IPS DF 6.9 (cell line): ENCODE measurements around the gene PAPOLG.

Experiments used
- DNase-seq: peaks from one replicate; pipeline ENCODE4 v3.0.0-alpha.2; 2013; ENCODE audit warnings: low read depth, low spot score
- H3K27ac ChIP-seq: one replicate; pipeline ENCODE4 v1.5.1; 2013; ENCODE audit warnings: low read length, control low read depth
- H3K27me3 ChIP-seq: 2 replicates; pipeline ENCODE4 v1.6.1; 2013; ENCODE audit warnings: mild to moderate bottlenecking, low read length; ENCODE audit not compliant: control insufficient read depth, insufficient read depth
- H3K36me3 ChIP-seq: 2 replicates; pipeline ENCODE4 v1.6.1; 2013; ENCODE audit warnings: low read length; ENCODE audit not compliant: control insufficient read depth, insufficient read depth
- H3K4me1 ChIP-seq: 2 replicates; pipeline ENCODE4 v1.6.1; 2013; ENCODE audit warnings: low read length; ENCODE audit not compliant: control insufficient read depth, insufficient read depth
- H3K4me3 ChIP-seq: 2 replicates; pipeline ENCODE4 v1.5.1; 2013; ENCODE audit warnings: mild to moderate bottlenecking, low read length
- H3K9me3 ChIP-seq: 2 replicates; pipeline ENCODE4 v1.6.1; 2013; ENCODE audit warnings: low read length, inconsistent platforms; ENCODE audit not compliant: control insufficient read depth, insufficient read depth
- WGBS: extraction: QIAGEN DNeasy Blood & Tissue Kit; methylation state at CpG from one replicate; pipeline ENCODE4 v1.1.7; 2013; ENCODE audit warnings: mixed read lengths, missing lambda C conversion rate; ENCODE audit not compliant: insufficient read length, insufficient coverage; 5-methylcytosine and 5-hydroxymethylcytosine counted together

Gene PAPOLG

DNA sequence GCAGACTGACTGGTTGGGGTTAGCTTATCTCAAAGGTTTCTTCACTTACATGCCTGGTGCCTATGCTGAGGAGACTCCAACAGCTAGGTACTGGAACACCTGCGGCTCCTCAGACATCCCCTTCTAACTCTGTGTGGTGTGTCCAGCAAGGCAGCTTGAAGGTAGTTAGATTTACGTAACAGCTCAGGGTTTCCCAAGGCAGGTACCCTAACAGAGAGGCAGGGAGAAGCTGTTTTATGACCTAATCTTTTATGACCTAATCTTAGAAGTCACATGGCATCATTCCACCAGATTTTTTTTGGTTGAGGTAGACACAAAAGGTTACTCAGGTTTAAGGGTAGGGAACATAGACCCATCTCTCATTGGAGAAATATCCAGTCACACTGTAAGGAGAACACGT lies 17.4 kb upstream of the PAPOLG start:
- Histone ChIP-seq H3K36me3 (no peaks in the 10 kb centered on the region), H3K27ac (no peak overlapping the region), H3K4me3 (no peak overlapping the region), H3K9me3 (no peaks in the 10 kb centered on the region), H3K4me1 (peaks cover 1% of the 10 kb centered on the region; the same call in 1 of the 2 replicates), H3K27me3 (peaks cover 6% of the 10 kb centered on the region; the same call in 1 of the 2 replicates)
- WGBS, result no CpG with 5 or more reads among the region's 3 CpGs
- DNase-seq, result no peak

DNA sequence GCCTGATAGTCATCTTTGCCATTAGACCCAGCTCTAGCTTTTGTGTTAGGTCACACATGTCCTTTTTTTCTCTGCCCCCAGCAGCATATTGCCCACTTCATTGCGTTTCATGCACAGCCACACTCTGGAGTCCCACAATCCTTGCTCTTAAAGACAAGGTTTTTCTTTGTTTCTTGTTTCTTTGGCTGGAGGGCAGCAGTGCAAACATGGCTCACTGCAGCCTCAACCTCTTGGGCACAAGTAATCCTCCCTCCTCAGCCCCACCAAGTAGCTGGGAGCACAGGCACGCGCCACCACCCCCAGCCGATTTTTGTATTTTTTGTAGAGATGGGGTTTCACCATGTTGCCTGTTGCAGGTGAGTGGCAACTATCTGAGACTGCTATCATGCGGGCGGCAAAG lies 16.9 kb upstream of the PAPOLG start:
- H3K27me3 ChIP-seq, result peaks cover 6% of the 10 kb centered on the region; the same call in 1 of the 2 replicates
- no peaks in the 10 kb centered on the region for H3K9me3 ChIP-seq
- WGBS, result no CpG with 5 or more reads among the region's 6 CpGs
- peaks cover 1% of the 10 kb centered on the region; the same call in 1 of the 2 replicates for H3K4me1 ChIP-seq
- no peaks in the 10 kb centered on the region for H3K36me3 ChIP-seq
- H3K4me3 ChIP-seq, result no peak overlapping the region
- DNase-seq, result no peak
- H3K27ac ChIP-seq, result no peak overlapping the region

DNA sequence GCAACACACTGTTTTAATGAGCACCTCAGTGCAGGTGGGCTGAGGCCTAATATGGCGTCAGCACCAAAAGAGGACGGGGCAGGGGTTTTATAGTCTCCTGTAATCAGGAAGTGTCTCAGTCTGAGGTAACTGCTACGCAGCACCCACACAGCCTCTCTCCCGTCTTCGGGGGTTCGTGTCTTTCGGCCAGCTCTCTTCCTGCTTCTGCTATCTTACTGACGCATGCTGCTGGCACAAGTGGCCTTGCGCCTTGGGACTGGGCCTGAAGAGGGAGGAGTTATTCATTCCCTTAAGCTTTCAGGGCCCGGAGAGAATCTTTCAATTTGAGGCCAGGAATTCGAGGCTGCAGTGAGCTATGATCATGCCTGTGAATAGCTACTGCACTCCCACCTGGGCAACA lies 14.5 kb upstream of the PAPOLG start:
- no peaks in the 10 kb centered on the region; the same call in 1 of the 2 replicates for H3K27me3 ChIP-seq
- WGBS, result no CpG with 5 or more reads among the region's 11 CpGs
- H3K9me3 ChIP-seq, result no peaks in the 10 kb centered on the region
- no peak for DNase-seq
- H3K27ac ChIP-seq, result no peak overlapping the region
- no peaks in the 10 kb centered on the region for H3K36me3 ChIP-seq
- no peak overlapping the region for H3K4me3 ChIP-seq
- H3K4me1 ChIP-seq, result peaks cover 3% of the 10 kb centered on the region

DNA sequence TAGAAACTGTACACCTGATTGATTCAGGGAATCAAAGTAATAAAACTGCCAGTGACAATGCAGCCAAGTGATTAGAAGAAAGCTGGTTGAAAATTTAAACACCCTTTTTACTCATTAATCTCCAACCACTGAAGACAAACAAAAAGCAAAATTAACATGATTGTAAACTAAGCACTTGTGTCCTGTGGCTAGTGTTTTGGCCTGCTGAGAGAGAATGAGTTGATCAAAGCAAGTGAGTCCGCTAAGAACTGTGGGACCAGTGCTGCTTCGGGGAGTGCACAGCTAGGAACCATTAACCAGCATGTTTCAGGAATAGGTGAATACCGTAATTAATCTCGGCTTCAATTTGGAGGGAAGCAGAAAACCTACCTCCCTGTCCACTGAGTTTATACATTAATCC lies 13.6 kb upstream of the PAPOLG start:
- H3K4me1 ChIP-seq, result peaks cover 3% of the 10 kb centered on the region
- no CpG with 5 or more reads among the region's 4 CpGs for WGBS
- H3K4me3 ChIP-seq, result no peak overlapping the region
- H3K36me3 ChIP-seq, result no peaks in the 10 kb centered on the region
- no peaks in the 10 kb centered on the region for H3K9me3 ChIP-seq
- H3K27me3 ChIP-seq, result no peaks in the 10 kb centered on the region; the same call in 1 of the 2 replicates
- no peak for DNase-seq
- no peak overlapping the region for H3K27ac ChIP-seq

DNA sequence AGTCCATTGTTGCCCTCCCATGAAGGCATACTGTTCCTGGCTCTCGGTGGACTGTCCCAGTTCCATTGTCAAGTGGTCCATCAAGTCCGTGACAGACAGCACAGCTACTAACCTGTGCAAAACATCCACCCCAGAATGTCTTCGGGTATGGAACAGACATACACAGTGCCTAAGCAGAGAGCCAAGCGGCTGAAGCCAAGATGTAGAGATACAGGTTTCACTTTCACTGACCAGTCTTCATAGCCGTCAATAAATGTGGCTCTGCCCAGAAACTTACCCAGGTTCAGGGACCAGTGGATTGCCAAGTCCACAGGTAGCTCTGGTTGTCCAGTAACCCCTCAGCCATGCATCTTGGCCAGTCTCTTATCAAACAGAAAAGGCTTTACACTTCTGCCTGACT lies 10.7 kb upstream of the PAPOLG start:
- DNase-seq, result no peak
- Histone ChIP-seq H3K27me3 (no peaks in the 10 kb centered on the region; the same call in 1 of the 2 replicates), H3K4me1 (peaks cover 3% of the 10 kb centered on the region), H3K36me3 (no peaks in the 10 kb centered on the region), H3K4me3 (no peak overlapping the region), H3K9me3 (no peaks in the 10 kb centered on the region), H3K27ac (no peak overlapping the region)
- whole genome bisulfite sequencing, result no CpG with 5 or more reads among the region's 5 CpGs

DNA sequence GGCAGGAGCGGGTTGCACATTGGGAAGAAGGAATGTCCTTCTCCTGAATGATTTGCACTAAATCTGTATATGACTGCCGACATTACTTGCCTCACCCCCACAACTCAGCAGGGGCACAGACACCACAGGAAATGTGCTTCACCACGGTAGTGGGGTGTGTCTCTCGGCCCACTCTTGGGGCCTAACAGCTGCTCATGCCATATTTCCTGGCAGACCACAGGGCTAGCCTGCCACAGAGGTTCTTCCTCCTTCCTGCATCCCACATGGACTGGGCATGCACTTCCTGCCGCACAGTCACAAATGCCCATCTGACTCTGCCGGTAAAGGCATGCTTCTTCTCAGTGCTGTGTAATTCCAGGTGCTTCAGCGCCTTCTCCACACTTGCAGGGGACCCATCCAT lies 10.3 kb upstream of the PAPOLG start:
- WGBS, result no CpG with 5 or more reads among the region's 7 CpGs
- DNase-seq, result no peak
- no peaks in the 10 kb centered on the region; the same call in 1 of the 2 replicates for H3K27me3 ChIP-seq
- no peaks in the 10 kb centered on the region for H3K9me3 ChIP-seq
- H3K36me3 ChIP-seq, result no peaks in the 10 kb centered on the region
- peaks cover 3% of the 10 kb centered on the region for H3K4me1 ChIP-seq
- H3K27ac ChIP-seq, result no peak overlapping the region
- H3K4me3 ChIP-seq, result no peak overlapping the region

DNA sequence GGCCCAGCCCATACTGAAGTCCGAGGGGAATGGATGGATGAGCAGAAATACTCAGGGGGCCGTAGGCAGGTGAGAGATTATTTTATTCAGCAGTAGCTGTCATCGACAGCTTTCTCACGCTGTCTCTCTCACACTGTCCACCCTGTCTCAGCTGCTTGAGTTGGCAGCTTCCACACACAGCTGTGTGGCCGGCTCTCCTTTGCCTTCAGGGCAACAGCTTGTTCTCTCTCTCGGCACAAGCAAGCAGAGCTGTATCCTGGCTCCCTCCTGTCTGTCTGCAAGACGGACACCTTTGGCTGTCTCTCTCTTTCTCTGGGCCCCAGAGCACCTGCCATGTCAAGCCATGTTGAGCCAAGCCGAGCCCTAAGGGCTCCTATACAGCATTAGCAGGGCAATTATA lies 9.8 kb upstream of the PAPOLG start:
- DNase-seq, result no peak
- Histone ChIP-seq H3K9me3 (no peaks in the 10 kb centered on the region), H3K36me3 (no peaks in the 10 kb centered on the region), H3K27ac (no peak overlapping the region), H3K27me3 (no peaks in the 10 kb centered on the region; the same call in 1 of the 2 replicates), H3K4me1 (peaks cover 3% of the 10 kb centered on the region), H3K4me3 (no peak overlapping the region)
- WGBS, result no CpG with 5 or more reads among the region's 8 CpGs

DNA sequence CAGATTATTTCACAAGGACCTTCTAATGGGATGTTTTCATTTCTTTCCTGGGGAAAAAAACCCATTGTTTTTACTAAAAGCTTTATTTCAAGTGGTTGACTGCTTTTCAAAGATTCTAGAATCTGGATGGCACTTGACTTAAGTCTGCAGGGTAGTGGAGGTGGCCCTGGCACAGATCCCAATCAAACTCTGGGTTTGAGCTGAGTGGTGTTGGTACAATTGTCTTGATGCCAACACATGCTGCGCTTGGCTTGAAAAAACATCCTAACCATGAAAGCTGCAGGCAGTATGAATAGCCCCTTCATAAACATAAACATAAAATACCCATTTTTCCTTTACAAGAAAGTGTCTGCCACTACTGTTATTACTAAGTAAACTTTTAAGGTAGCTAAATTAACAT lies 3.6 kb downstream of the PAPOLG start:
- H3K36me3 ChIP-seq, result peaks cover 5% of the 10 kb centered on the region; the same call in 1 of the 2 replicates
- WGBS, result no CpG with 5 or more reads among the region's 1 CpG
- no peaks in the 10 kb centered on the region for H3K27me3 ChIP-seq
- no peaks in the 10 kb centered on the region for H3K4me1 ChIP-seq
- DNase-seq, result no peak
- no peak overlapping the region for H3K4me3 ChIP-seq
- no peaks in the 10 kb centered on the region for H3K9me3 ChIP-seq
- H3K27ac ChIP-seq, result no peak overlapping the region

DNA sequence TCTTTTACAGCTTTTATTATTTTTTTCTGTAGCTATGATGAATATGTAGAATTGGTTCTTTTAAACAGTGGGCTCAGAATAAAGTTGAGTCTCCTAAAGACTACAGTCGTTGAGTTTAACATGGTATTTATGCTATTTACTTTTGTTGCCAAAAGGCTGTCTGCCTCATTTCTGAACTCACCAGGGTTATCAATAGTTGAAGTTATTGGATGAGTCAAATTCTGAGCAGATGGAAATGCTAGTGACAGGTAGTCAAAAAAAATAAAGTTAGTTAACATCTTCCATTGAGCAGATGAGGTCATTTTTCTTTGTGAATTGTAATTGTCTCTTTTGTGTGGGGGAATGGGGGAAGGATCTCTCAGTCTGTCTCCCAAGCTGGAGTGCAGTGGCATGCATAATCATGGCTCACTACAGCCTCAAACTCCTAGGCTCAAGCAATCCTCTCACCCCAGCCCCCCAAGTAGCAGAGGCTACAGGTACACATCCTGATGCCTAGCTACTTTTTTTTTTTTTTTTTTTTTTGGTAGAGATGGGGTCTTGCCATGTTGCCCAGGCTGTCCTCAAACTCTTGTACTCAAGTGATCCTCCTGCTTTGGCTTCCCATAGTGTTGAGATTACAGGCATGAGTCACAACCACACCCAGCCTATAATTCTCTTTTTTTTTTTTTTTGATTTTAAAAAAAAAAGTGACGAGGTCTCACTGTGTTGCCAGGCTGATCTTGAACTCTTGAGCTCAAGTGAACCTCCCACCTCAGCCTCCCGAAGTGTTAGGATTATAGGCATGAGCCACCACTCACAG lies 8.9 kb downstream of the PAPOLG start:
- no peak for DNase-seq
- WGBS, result no CpG with 5 or more reads among the region's 3 CpGs
- Histone ChIP-seq H3K9me3 (no peaks in the 10 kb centered on the region), H3K36me3 (peaks cover 8% of the 10 kb centered on the region; the same call in 1 of the 2 replicates), H3K4me3 (no peak overlapping the region), H3K4me1 (no peaks in the 10 kb centered on the region), H3K27ac (no peak overlapping the region), H3K27me3 (no peaks in the 10 kb centered on the region)

DNA sequence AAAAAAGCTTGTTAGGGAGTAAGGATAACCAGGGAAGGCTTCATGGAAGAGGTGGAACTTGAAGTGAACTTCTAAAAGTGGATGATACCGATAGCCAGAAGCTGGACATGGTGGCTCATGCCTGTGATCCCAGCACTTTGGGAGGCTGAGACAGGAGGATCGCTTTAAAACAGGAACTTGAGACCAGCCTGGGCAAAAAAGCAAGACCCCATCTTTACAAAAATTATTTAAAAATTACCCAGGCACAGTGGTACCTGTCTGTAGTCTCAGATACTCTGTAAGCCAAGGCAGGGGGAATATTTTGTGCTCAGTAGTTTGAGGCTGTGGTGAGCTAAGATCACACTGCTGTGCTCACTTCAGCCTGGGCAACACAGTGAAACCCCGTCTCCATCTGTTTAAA lies 10.2 kb downstream of the PAPOLG start:
- Histone ChIP-seq H3K4me3 (no peak overlapping the region), H3K36me3 (peaks cover 2% of the 10 kb centered on the region; the same call in 1 of the 2 replicates), H3K27ac (no peak overlapping the region), H3K27me3 (no peaks in the 10 kb centered on the region), H3K4me1 (no peaks in the 10 kb centered on the region), H3K9me3 (no peaks in the 10 kb centered on the region)
- no peak for DNase-seq
- no CpG with 5 or more reads among the region's 3 CpGs for WGBS

DNA sequence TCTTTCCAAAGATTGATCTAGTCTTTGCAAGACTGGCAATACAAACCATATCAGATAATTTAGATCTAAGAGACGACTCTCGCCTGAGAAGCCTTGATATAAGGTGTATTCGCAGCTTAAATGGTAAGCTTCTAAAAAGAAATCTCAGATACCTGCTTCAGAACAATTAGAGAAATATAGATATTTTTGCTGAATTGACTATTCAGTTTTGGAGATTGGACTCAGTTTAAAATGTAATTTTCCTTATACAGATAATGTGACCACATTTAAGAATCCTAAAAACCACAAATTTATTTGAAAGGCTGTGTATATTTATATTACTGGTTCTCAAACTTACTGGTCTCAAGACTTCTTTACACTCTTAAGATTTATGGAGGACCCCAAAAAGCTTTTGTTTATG lies 15.4 kb downstream of the PAPOLG start:
- Histone ChIP-seq H3K9me3 (no peaks in the 10 kb centered on the region), H3K4me3 (no peak overlapping the region), H3K4me1 (no peaks in the 10 kb centered on the region), H3K27ac (no peak overlapping the region), H3K27me3 (no peaks in the 10 kb centered on the region), H3K36me3 (peaks cover 2% of the 10 kb centered on the region; the same call in 1 of the 2 replicates)
- no CpG with 5 or more reads among the region's 3 CpGs for WGBS
- no peak for DNase-seq
